H9 (cell line): ENCODE measurements around the gene OPN5. TPM values are rescaled to one million over a fixed set of nuclear protein-coding genes. Genes with fewer than 3 reads are reported as not detected.

ENCODE experiments used
- DNase-seq: peaks from one replicate; pipeline ENCODE4 v3.0.0-alpha.2; 2017
- H2AFZ ChIP-seq: one replicate; pipeline ENCODE4 v1.6.1; 2013; ENCODE audit warnings: mild to moderate bottlenecking, low read length, control low read depth, moderate library complexity
- H2AK5ac ChIP-seq: 2 replicates; pipeline ENCODE4 v1.6.1; 2013; ENCODE audit warnings: low read length, control low read depth, mixed read lengths; ENCODE audit not compliant: insufficient read length
- H2BK120ac ChIP-seq: one replicate; pipeline ENCODE4 v1.6.1; 2013; ENCODE audit warnings: low read depth, mild to moderate bottlenecking, low read length, control low read depth, inconsistent platforms; ENCODE audit not compliant: poor library complexity, severe bottlenecking
- H2BK12ac ChIP-seq: 2 replicates; pipeline ENCODE4 v1.6.1; 2013; ENCODE audit warnings: low read length, control low read depth, mixed read lengths, low read depth; ENCODE audit not compliant: insufficient read length
- H2BK15ac ChIP-seq: 2 replicates; pipeline ENCODE4 v1.6.1; 2013; ENCODE audit warnings: low read depth, low read length, control low read depth
- H2BK20ac ChIP-seq: one replicate; pipeline ENCODE4 v1.6.1; 2013; ENCODE audit warnings: low read depth, mild to moderate bottlenecking, low read length, control low read depth, inconsistent platforms; ENCODE audit not compliant: poor library complexity, severe bottlenecking
- H2BK5ac ChIP-seq: 2 replicates; pipeline ENCODE4 v1.6.1; 2013; ENCODE audit warnings: low read length, control low read depth, mixed read lengths; ENCODE audit not compliant: insufficient read length
- H3K14ac ChIP-seq: 2 replicates; pipeline ENCODE4 v1.6.1; 2013; ENCODE audit warnings: low read length, control low read depth; ENCODE audit not compliant: insufficient read depth
- H3K18ac ChIP-seq: 2 replicates; pipeline ENCODE4 v1.6.1; 2013; ENCODE audit warnings: low read depth, mild to moderate bottlenecking, mixed read lengths, low read length, control low read depth; ENCODE audit not compliant: insufficient read length
- H3K23ac ChIP-seq: 2 replicates; pipeline ENCODE4 v1.6.1; 2013; ENCODE audit warnings: low read length, control low read depth, mixed read lengths, low read depth; ENCODE audit not compliant: insufficient read length
- H3K23me2 ChIP-seq: 2 replicates; pipeline ENCODE4 v1.6.1; 2013; ENCODE audit warnings: low read depth, mild to moderate bottlenecking, mixed read lengths, low read length, control low read depth; ENCODE audit not compliant: insufficient read length, poor library complexity, severe bottlenecking
- H3K27ac ChIP-seq: 2 replicates; pipeline ENCODE4 v1.5.1; 2013; ENCODE audit warnings: low read length, control low read depth, mixed read lengths, low read depth; ENCODE audit not compliant: insufficient read length
- H3K27me3 ChIP-seq: 2 replicates; pipeline ENCODE4 v1.6.1; 2013; ENCODE audit warnings: low read length, control low read depth, inconsistent platforms; ENCODE audit not compliant: insufficient read depth
- H3K4ac ChIP-seq: 2 replicates; pipeline ENCODE4 v1.6.1; 2013; ENCODE audit warnings: low read depth, mild to moderate bottlenecking, control low read depth, inconsistent platforms, low read length, moderate library complexity
- H3K4me1 ChIP-seq: 2 replicates; pipeline ENCODE4 v1.6.1; 2013; ENCODE audit warnings: low read length, control low read depth, inconsistent platforms; ENCODE audit not compliant: insufficient read depth
- H3K4me2 ChIP-seq: 2 replicates; pipeline ENCODE4 v1.6.1; 2013; ENCODE audit warnings: low read length, control low read depth, mixed read lengths; ENCODE audit not compliant: insufficient read length, insufficient read depth
- H3K56ac ChIP-seq: 2 replicates; pipeline ENCODE4 v1.6.1; 2013; ENCODE audit warnings: low read depth, mild to moderate bottlenecking, mixed read lengths, low read length, control low read depth; ENCODE audit not compliant: insufficient read length
- H3K79me1 ChIP-seq: 2 replicates; pipeline ENCODE4 v1.6.1; 2013; ENCODE audit warnings: low read depth, mild to moderate bottlenecking, moderate library complexity, low read length, control low read depth, inconsistent platforms; ENCODE audit not compliant: insufficient read depth, poor library complexity, severe bottlenecking
- H3K79me2 ChIP-seq: 2 replicates; pipeline ENCODE4 v1.6.1; 2013; ENCODE audit warnings: low read length, control low read depth, inconsistent platforms; ENCODE audit not compliant: insufficient read depth
- H3K9ac ChIP-seq: 2 replicates; pipeline ENCODE4 v1.6.1; 2013; ENCODE audit warnings: low read length, control low read depth, mixed read lengths; ENCODE audit not compliant: insufficient read length; ENCODE audit errors: extremely low read depth
- H3K9me3 ChIP-seq: one replicate; pipeline ENCODE4 v1.6.1; 2013; ENCODE audit warnings: low read depth, low read length, inconsistent platforms; ENCODE audit not compliant: control insufficient read depth
- H3T11ph ChIP-seq: one replicate; pipeline ENCODE4 v1.6.1; 2013; ENCODE audit warnings: mild to moderate bottlenecking, low read length, control low read depth, inconsistent platforms
- H4K20me1 ChIP-seq: one replicate; pipeline ENCODE4 v1.6.1; 2013; ENCODE audit not compliant: control insufficient read depth, insufficient read length, insufficient read depth
- H4K5ac ChIP-seq: 2 replicates; pipeline ENCODE4 v1.6.1; 2013; ENCODE audit warnings: low read depth, mild to moderate bottlenecking, mixed read lengths, low read length, control low read depth; ENCODE audit not compliant: insufficient read length
- H4K8ac ChIP-seq: replicated peaks from 2 replicates; pipeline ENCODE4 v1.6.1; 2013; ENCODE audit warnings: low read length, control low read depth, mixed read lengths, low read depth; ENCODE audit not compliant: insufficient read length
- H4K91ac ChIP-seq: 2 replicates; pipeline ENCODE4 v1.6.1; 2013; ENCODE audit warnings: low read depth, mild to moderate bottlenecking, moderate library complexity, mixed read lengths, low read length, control low read depth; ENCODE audit not compliant: insufficient read length
- H3K27ac Mint-ChIP-seq, 3 experiments: 2 replicates in 2 of 3; 3 replicates in 1 of 3; pipeline ENCODE4 v1.8.0; 2020 to 2021; ENCODE audit warnings: mixed read lengths in 3 of 3, mild to moderate bottlenecking in 1 of 3, moderate library complexity in 1 of 3
- H3K27me3 Mint-ChIP-seq: 2 replicates; pipeline ENCODE4 v1.8.0; 2021; ENCODE audit warnings: low read depth, mild to moderate bottlenecking, moderate library complexity, mixed read lengths
- H3K36me3 Mint-ChIP-seq, 3 experiments: 2 replicates in 2 of 3; 3 replicates in 1 of 3; pipeline ENCODE4 v1.8.0; 2020 to 2021; ENCODE audit warnings: low read depth in 3 of 3, mixed read lengths in 3 of 3; ENCODE audit not compliant: insufficient read depth in 1 of 3
- H3K4me1 Mint-ChIP-seq, 2 experiments: 2 replicates each; pipeline ENCODE4 v1.8.0; 2020; ENCODE audit warnings: mixed read lengths in 2 of 2
- H3K4me3 Mint-ChIP-seq, 2 experiments: 2 replicates in 1 of 2; 3 replicates in 1 of 2; pipeline ENCODE4 v1.8.0; 2020 to 2021; ENCODE audit warnings: mild to moderate bottlenecking in 2 of 2, mixed read lengths in 2 of 2, moderate library complexity in 1 of 2
- H3K9me3 Mint-ChIP-seq, 2 experiments: 2 replicates in 1 of 2; 3 replicates in 1 of 2; pipeline ENCODE4 v1.8.0; 2020; ENCODE audit warnings: mild to moderate bottlenecking in 2 of 2, mixed read lengths in 2 of 2, moderate library complexity in 1 of 2
- CTCF ChIP-seq: fragments of 200-600 bp; sonication (generic); conservative IDR thresholded peaks from 3 replicates; pipeline ENCODE4 v1.8.0; 2021; ENCODE audit warnings: antibody characterized with exemption, mild to moderate bottlenecking
- total RNA-seq: library from RNA; stranded (reverse); gene quantifications from 2 replicates; pipeline ENCODE4 v1.2.1, GENCODE V29; 2021

OPN5 gene
- total RNA-seq, 1 experiment from 2014 or later: not detected

- Histone ChIP-seq H3K27me3 (no peaks in the 10 kb centered on the region), H3K23me2 (no peaks in the 10 kb centered on the region), H3K4me2 (no peak overlapping the region), H3K4ac (no peak overlapping the region), H2BK20ac (no peak overlapping the region), H2BK12ac (no peak overlapping the region), H3T11ph (no peak overlapping the region), H3K9ac (no peak overlapping the region), H4K8ac (no peak overlapping the region), H2BK15ac (no peak overlapping the region), H3K14ac (no peak overlapping the region), H3K9me3 (no peaks in the 10 kb centered on the region), H2BK120ac (no peak overlapping the region), H3K23ac (no peak overlapping the region), H4K5ac (no peak overlapping the region), H3K79me2 (no peaks in the 10 kb centered on the region), H3K27ac (no peak overlapping the region), H3K56ac (no peak overlapping the region), H3K79me1 (no peaks in the 10 kb centered on the region), H4K91ac (no peak overlapping the region), H3K18ac (no peak overlapping the region), H3K4me1 (no peaks in the 10 kb centered on the region), H2BK5ac (no peak overlapping the region), H2AFZ (no peak overlapping the region), H4K20me1 (no peaks in the 10 kb centered on the region), H2AK5ac (no peak overlapping the region)
- H3K36me3 Mint-ChIP-seq: peaks cover 0 to 4% (median 2%) of the 10 kb centered on the region in 3 experiments; a peak in 3 of 7 replicates
- H3K27ac Mint-ChIP-seq: no peak overlapping the region
- H3K4me1 Mint-ChIP-seq: no peaks in the 10 kb centered on the region
- TF ChIP-seq CTCF: no peak
- peaks cover 3 to 6% of the 10 kb centered on the region in 2 experiments; a peak in 3 of 5 replicates for H3K9me3 Mint-ChIP-seq
- DNase-seq: no peak
- no peak overlapping the region for H3K4me3 Mint-ChIP-seq
- H3K27me3 Mint-ChIP-seq: no peaks in the 10 kb centered on the region
These were observed 11.8 kb upstream of the OPN5 start for GRCh38 chr6:47769982-47770381.
